Muscle layer of colon (tissue), 2 donors: ENCODE data around the gene ADAMTSL5.

Experiments used
- H3K27ac ChIP-seq: one replicate; pipeline ENCODE4 v1.7.0; 2013; ENCODE audit warnings: low read depth, mild to moderate bottlenecking, low read length, moderate library complexity
- H3K27me3 ChIP-seq, 2 donors: one replicate each; pipeline ENCODE4 v1.7.0; 2013; ENCODE audit warnings: low read length in 2 of 2, mild to moderate bottlenecking in 2 of 2; ENCODE audit not compliant: insufficient read depth in 2 of 2, control insufficient read depth in 1 of 2
- H3K36me3 ChIP-seq: one replicate; pipeline ENCODE4 v1.7.0; 2013; ENCODE audit warnings: mild to moderate bottlenecking, low read length; ENCODE audit not compliant: insufficient read depth
- H3K4me1 ChIP-seq: one replicate; pipeline ENCODE4 v1.7.0; 2013; ENCODE audit warnings: mild to moderate bottlenecking, low read length; ENCODE audit not compliant: insufficient read depth
- H3K4me3 ChIP-seq, 2 donors: one replicate each; pipeline ENCODE4 v1.7.0; 2013; ENCODE audit warnings: low read length in 2 of 2, low read depth in 1 of 2, mild to moderate bottlenecking in 1 of 2, moderate library complexity in 1 of 2
- H3K9ac ChIP-seq: one replicate; pipeline ENCODE4 v1.7.0; 2013; ENCODE audit warnings: low read length
- H3K9me3 ChIP-seq: one replicate; pipeline ENCODE4 v1.7.0; 2013; ENCODE audit warnings: mild to moderate bottlenecking, low read length
- donor health status: abdominal sarcoma.
- donor health status: Adenocarcinoma of cecum.

ADAMTSL5 gene

DNA sequence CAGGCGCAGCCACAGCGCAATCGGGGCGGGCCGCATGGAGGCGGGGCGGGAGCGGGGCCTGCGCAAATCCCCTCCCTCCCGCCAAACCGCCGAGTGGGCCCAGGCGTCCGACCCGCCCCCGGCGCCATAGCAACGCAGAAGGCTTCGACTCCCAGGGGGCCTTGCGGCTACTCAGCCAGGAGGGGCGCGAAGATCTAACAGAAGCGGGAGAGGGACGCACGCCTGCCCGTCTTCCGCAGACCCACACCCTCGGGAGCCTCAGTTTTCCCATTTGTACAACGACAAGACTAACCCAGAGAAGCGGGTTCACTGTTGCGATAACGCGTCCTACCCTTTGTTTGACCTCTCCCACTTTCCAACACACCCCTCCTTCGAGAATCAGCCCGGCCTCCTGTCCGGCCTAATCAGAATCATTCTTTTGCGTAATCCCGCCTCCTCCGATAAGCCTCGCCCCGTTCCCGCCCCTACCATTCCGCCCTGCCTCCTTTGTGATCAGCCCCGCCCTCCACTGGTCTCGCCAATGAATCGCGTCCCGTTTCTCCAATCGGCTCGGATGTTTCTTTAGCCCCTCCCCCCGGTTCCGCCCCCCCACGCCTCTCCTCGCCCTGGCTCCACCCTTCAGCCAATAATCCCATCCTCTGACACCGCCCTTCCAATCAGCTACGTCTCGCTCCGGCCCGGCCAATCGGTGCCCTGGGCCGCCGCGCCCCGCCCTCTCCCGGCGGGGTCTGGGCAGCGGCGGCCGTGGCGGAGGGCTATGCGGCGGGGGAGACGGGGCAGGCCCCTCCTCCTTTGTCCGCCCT lies 22.3 kb downstream of the ADAMTSL5 start, which contains the start of gene PCSK4:
TSS of gene PCSK4 (minus strand) at position 40 of the 803 bp plus-strand sequence. CDS start at position 36, 4 bp downstream.
- Histone ChIP-seq H3K4me3 (peak within 1 kb of the TSS; percentile 49 to 67), H3K9me3 (no peaks in the 10 kb centered on the region), H3K27ac (no peak within 1 kb of the TSS), H3K9ac (peak within 1 kb of the TSS; percentile 9), H3K4me1 (peaks cover 6% of the 10 kb centered on the region), H3K27me3 (peaks cover 5 to 18% of the 10 kb centered on the region in 2 donors), H3K36me3 (no peaks in the 10 kb centered on the region)

DNA sequence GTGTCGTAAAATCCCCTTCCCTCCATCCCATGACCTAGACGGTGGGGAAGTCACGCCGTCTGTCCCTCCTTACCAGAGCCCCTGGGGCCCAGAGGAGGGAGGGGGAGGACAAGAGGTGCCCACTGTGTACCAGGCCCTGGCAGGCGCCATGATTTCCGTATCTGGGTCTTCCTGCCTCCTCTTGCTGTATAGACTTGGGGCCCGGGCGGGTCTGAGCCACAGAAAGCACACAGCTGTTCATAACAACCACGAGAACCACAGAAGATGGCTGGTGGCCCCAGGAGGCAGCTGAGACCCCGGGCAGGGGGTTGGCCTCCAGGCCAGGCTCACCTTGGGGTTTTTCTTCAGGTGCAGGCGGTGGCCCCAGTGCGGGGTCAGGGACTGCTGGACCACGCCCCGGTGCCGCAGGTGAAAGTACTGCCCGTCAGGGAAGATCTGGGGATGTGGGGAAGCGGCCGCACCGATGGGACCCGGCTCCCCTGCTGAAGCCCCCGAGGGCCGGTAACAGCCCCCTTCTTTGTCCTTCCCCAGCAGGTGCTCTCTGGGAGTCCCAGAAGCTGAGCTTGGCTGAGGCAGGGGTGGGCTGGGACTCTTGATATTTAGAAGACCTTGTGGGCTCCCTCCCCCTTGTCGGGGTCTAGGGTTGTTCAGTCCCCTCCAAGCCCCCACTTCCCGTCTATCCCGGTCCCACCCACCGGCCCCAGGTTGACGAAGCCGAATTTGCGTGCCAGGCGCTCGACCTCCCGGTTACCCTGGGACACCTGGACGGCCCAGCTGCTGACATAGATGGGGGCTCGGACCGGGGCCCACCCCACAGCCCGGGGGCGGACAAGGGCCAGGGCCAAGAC lies 23.1 kb downstream of the ADAMTSL5 start:
- Histone ChIP-seq H3K27ac (no peak overlapping the region), H3K4me1 (peaks cover 6% of the 10 kb centered on the region), H3K9ac (peak overlapping the region; percentile 9), H3K36me3 (no peaks in the 10 kb centered on the region), H3K27me3 (peaks cover 5 to 18% of the 10 kb centered on the region in 2 donors), H3K9me3 (no peaks in the 10 kb centered on the region), H3K4me3 (peak overlapping the region; percentile 49 to 67)

- H3K27ac ChIP-seq = no peak overlapping the region
- H3K27me3 ChIP-seq = peaks cover 5 to 16% of the 10 kb centered on the region in 2 donors
These were observed 24.6 kb downstream of the ADAMTSL5 start for GRCh38 chr19:1488282-1488601.

DNA sequence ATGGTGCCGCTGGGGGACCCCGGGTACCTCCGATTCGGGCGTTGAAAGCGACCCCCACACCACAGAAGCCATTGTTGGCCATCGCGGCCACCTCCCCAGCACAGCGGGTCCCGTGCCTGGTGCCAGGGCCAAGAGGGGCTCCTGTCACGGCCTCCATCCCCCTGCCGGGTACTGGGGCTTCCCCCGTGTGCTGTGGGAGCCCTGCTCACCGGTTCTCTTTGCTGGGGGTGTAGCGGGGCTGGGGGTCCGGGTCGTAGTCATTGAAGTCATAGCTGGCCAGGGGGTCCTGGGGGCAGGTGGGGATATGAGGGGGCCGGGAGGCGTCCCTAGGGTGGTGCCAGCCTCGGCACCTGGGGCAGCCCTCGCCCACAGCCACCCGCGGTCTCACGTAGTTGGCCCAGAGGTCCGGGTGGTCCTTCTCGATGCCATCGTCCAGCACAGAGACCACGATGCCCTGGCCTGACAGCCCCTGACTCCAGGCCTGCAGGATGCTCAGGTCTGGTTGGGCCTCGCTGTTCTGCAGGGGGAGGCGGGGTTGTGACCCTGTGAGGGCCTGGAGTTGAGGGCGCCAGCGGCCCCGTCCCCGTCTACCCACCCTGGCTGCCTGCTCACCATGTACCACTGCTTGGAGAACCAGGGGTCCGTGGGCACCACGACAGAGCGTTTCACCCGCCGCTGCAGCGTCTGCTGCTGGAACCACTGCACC lies 25.1 kb downstream of the ADAMTSL5 start:
- Histone ChIP-seq H3K9ac (no peak overlapping the region), H3K36me3 (no peaks in the 10 kb centered on the region), H3K4me3 (no peak overlapping the region), H3K27ac (no peak overlapping the region), H3K27me3 (peaks cover 2 to 11% of the 10 kb centered on the region in 2 donors), H3K4me1 (peaks cover 6% of the 10 kb centered on the region), H3K9me3 (no peaks in the 10 kb centered on the region)

More at GRCh38 chr19:1488282-1488601, 24.6 kb downstream of the ADAMTSL5 start:
- Histone ChIP-seq H3K9ac (no peak overlapping the region), H3K4me1 (peaks cover 6% of the 10 kb centered on the region), H3K36me3 (no peaks in the 10 kb centered on the region), H3K4me3 (no peak overlapping the region), H3K9me3 (no peaks in the 10 kb centered on the region)

DNA sequence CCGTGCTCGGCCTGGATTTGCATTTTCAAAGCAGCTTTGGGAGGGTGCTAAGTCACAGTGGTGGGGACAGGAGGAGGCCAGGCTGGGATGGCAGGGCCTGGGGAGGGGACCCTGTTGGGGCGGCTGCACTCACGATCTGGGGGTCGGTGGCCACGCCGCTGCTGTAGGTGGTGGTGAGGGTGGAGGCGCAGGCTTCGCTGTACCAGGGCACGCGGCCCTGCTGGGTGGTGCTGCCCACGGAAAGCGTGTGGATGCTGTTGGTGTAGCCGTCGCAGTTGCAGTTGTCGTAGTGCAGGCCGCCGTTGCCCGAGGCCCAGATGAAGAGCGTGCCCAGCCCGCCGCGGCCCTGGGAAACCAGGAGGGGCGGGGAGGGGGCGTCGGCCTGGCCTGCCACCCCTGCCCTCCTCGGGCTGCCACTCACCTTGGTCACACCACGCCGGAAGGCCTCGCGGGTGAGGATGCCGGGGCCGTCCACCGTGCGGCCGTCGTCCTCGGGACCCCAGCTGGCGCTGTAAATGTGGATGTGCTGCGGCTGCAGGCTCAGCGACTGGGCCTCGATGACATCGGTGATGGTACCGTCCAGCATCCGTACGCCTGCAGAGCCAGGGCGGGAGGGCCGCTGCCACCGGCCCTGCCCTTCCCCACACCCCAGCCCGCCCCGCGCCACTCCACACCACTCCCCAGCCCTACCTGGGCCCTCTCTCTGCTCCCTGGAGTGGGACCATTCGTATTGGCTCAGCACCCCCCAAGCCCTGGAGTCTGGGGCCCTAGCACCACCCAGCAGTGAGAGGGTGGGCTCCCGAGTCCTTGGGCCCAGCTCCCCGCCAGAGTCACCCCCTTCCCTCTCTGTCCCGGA lies 25.9 kb downstream of the ADAMTSL5 start:
- H3K9ac ChIP-seq = no peak overlapping the region
- no peak overlapping the region for H3K4me3 ChIP-seq
- H3K9me3 ChIP-seq = no peaks in the 10 kb centered on the region
- H3K4me1 ChIP-seq = peaks cover 6% of the 10 kb centered on the region
- H3K36me3 ChIP-seq = no peaks in the 10 kb centered on the region
- no peak overlapping the region for H3K27ac ChIP-seq
- peaks cover 0 to 7% of the 10 kb centered on the region in 2 donors for H3K27me3 ChIP-seq

DNA sequence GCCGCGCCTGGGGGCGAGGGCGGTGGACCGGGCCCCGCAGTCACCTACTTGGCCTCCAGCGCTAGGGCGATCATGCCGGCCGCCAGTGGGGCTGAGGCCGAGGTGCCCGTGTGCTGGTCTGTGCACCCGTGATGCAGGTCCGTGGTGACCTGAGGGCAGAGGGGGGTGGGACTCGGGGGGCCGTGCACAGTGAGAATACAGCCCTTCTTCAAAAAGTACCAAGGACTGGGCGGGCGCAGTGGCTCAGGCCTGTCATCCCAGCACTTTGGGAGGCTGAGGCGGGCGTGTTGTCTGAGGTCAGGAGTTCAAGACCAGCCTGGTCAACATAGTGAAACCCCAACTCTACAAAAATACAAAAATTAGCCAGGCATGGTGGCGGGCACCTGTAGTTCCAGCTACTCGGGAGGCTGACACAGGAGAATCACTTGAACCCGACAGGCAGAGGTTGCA lies 28.8 kb downstream of the ADAMTSL5 start:
- H3K36me3 ChIP-seq = no peaks in the 10 kb centered on the region
- H3K27ac ChIP-seq = no peak overlapping the region
- H3K9ac ChIP-seq = no peak overlapping the region
- no peaks in the 10 kb centered on the region for H3K27me3 ChIP-seq
- no peaks in the 10 kb centered on the region for H3K9me3 ChIP-seq
- H3K4me1 ChIP-seq = no peaks in the 10 kb centered on the region
- H3K4me3 ChIP-seq = no peak overlapping the region

- Histone ChIP-seq H3K4me3 (no peak overlapping the region), H3K27me3 (no peaks in the 10 kb centered on the region), H3K9me3 (no peaks in the 10 kb centered on the region), H3K27ac (no peak overlapping the region), H3K4me1 (peaks cover 1% of the 10 kb centered on the region), H3K36me3 (no peaks in the 10 kb centered on the region), H3K9ac (no peak overlapping the region)
These were observed 29.5 kb downstream of the ADAMTSL5 start for GRCh38 chr19:1483131-1483978.

DNA sequence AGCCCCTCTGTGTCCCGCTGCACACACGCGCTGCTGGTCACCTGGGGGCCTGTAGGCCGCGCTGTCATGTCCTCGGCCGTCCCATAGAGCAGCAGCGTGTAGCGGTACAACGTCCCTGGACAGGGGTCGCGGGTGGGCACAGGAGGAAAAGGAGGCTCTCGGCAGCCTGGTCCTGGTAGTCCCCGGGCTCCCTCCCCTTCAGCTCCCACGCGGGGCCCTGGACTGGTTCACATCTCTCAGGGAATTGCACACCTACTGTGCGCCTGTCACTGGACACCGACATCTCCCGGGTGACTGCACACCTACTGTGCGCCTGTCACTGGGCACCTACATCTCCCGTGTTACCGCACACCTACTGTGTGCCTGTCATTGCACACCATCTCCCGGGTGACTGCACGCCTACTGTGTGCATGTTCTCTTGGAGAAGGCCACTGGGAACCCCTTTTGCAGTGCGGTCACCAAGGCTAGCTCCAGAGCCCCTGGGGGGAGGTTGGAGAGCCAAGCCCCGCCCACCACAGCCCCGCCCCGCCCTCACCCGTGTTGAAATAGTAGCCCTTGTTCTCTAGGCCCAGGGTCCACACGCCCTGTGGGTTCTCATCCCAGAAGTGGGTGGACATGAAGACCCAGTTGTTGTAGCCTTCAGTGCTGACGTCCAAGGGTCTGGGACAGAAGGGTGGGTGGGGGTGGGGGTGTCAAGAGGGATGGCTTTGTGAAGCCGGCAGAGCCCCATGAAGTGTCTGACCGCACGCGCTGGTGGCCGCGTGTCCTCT lies 30.3 kb downstream of the ADAMTSL5 start:
- Histone ChIP-seq H3K36me3 (no peaks in the 10 kb centered on the region), H3K27me3 (no peaks in the 10 kb centered on the region), H3K4me1 (peaks cover 5% of the 10 kb centered on the region), H3K9me3 (no peaks in the 10 kb centered on the region), H3K27ac (no peak overlapping the region), H3K9ac (no peak overlapping the region), H3K4me3 (no peak overlapping the region)

- H3K9ac ChIP-seq = no peak overlapping the region
These were observed 30.9 kb downstream of the ADAMTSL5 start for GRCh38 chr19:1481893-1482360.

More at GRCh38 chr19:1481893-1482360, 30.9 kb downstream of the ADAMTSL5 start:
- Histone ChIP-seq H3K9me3 (no peaks in the 10 kb centered on the region), H3K4me3 (no peak overlapping the region), H3K36me3 (no peaks in the 10 kb centered on the region), H3K27ac (no peak overlapping the region), H3K4me1 (peaks cover 5% of the 10 kb centered on the region), H3K27me3 (no peaks in the 10 kb centered on the region)
